ENCODE measurements around the gene EP400. TPM values are rescaled to one million over a fixed set of nuclear protein-coding genes. Genes with fewer than 3 reads are reported as not detected.
"Not testable (repeated sequence)": the region's sequence is repeated elsewhere in the genome, so short reads cannot be mapped to it uniquely, and the experiment has no call there.

EP400 gene
- total RNA-seq, 1 donor from 2014 or later, result 43.1 TPM

DNA sequence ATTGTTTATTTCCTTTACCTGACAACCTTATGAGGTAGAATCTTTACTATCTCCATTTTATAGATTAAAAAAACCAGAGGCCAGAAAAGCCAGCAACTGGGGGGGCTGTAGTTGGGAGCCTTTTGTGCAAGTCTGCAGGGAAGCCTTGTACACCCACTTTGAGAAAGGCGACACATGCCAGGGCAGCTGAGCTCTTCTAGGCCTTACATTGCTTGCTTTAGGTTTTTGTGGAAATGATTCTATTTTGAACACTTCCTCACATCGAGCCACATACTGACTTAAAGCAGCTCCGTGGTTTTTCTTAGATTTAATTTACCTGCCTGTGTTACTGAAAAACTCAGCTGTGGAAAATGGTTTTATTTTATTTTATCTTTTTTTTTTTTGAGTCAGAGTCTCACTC is 34.6 kb downstream of the EP400 start:
- DNase-seq (ENCODE audit: extremely low read depth, low read depth, low spot score), result no peak

DNA sequence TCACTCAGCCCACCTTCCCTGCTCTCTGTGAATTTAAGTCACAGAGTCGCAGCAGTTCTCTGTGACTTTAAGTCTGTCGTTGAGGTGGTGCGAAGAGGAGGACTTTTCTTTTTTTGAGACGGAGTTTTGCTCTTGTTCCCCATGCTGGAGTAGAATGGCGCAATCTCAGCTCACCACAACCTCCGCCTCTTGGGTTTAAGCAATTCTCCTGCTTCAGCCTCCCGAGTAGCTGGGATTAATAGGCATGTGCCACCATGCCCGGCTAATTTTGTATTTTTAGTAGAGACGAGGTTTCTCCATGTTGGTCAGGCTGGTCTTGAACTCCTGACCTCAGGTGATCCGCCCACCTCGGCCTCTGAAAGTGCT is 35.8 kb downstream of the EP400 start:
- DNase-seq (ENCODE audit: extremely low read depth, low read depth, low spot score), result not testable (repeated sequence)

DNA sequence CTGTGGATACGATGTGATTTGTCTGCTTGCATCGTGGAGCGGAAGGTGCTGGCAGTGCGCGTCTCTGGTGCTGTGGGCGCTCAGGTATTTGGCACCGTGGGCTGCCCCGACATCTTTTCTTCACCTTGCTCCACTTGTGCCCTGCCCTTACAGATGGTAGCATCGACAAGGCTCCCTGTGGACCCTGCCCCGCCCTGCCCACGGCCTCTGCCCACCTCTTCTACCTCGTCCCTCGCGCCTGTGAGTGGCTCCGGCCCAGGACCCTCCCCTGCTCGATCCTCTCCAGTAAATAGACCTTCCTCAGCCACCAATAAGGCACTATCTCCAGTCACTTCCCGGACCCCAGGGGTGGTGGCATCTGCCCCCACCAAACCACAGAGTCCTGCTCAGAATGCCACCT is 36.6 kb downstream of the EP400 start:
- DNase-seq (ENCODE audit: extremely low read depth, low read depth, low spot score), result no peak

DNA sequence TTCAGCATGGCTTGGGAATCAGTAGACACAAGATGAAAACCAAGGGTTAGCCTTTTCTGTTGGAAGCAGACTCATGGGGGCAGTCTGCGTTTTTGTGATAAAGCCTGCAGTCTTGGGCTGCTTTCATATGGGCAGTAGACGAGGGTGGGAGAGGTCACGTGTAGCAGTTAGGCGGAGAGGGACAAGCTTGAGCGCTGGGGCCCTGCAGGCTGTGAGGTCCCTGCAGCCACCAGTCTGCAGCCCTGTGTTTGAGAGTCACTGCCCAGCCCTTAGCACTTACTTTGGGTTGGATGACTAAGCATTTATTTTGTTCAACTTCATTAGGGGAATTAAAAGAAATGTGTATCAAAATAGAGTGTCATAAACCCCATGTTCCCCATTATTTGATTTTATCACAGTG is 37.2 kb downstream of the EP400 start:
- no peak for DNase-seq (ENCODE audit: extremely low read depth, low read depth, low spot score)

DNA sequence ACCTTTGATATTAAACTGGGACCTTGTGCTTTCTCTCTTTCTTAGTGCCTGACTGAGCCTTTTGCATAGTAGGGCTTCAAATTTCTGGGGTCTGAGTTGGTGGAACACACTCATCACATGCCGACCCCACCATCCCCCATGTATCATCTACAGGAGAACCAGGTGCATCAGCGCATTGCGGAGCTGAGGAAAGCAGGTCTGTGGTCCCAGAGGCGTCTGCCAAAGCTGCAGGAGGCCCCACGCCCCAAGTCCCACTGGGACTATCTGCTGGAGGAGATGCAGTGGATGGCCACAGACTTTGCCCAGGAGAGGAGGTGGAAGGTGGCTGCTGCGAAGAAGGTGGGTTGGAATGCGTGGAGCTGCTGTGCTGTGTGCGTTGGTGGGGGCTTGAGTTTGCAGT is 37.8 kb downstream of the EP400 start:
- no peak for DNase-seq (ENCODE audit: extremely low read depth, low read depth, low spot score)

DNA sequence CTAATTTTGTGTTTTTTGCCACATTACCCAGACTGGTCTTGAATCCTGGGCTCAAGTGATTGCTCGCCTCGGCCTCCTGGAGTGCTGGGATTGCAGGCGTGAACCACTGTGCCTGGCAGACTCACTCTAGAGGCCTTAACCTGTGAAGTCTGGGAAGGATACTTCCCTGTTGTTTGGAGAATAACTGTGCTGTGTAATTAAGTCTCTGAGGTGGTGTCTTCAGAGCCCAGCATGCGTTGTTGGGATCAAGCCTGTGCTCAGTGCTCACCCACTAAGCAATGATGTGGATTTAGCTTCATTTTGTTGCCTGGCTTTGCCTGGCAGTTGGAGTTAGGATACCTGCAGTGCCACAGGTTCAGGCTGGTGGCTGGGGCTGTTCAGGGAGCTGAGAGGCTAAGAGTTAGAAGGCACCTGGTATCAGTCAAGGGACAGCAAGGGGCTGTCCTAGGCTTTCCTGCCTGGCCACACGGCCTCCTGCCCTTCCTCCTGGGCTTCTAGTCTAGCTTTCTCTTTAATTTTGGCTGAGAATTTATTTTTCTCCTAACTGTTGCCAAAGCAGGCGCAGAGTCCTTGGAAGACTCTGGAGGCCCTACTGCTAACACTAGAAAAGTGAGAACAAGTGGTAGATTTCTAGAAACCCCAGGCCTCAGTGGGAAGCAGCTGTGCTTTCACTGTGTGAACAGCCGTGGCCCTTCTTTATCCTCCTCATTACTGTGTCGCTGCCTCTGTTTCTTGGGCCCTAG is 38.5 kb downstream of the EP400 start:
- no peak for DNase-seq (ENCODE audit: extremely low read depth, low read depth, low spot score)

DNA sequence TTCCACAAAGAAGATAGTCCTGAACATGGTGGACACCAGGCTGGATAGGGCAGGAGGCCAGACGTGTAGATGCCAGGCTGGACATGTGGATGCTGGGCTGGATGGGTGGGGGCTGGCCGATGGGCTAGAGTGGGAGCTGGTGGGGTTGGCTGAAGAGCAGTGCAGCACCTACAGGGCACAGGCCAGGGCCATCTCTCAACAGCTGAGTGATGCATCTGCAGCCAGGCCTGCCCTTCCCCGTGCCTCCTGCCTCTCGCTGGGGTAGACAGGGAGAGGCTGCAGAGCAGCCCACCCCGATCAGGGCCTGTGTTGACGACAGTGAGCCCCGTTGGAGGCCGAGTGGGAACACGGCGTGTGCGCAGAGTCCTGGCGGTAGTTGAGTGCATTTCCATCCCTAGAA is 39.3 kb downstream of the EP400 start:
- DNase-seq (ENCODE audit: extremely low read depth, low read depth, low spot score), result no peak

DNA sequence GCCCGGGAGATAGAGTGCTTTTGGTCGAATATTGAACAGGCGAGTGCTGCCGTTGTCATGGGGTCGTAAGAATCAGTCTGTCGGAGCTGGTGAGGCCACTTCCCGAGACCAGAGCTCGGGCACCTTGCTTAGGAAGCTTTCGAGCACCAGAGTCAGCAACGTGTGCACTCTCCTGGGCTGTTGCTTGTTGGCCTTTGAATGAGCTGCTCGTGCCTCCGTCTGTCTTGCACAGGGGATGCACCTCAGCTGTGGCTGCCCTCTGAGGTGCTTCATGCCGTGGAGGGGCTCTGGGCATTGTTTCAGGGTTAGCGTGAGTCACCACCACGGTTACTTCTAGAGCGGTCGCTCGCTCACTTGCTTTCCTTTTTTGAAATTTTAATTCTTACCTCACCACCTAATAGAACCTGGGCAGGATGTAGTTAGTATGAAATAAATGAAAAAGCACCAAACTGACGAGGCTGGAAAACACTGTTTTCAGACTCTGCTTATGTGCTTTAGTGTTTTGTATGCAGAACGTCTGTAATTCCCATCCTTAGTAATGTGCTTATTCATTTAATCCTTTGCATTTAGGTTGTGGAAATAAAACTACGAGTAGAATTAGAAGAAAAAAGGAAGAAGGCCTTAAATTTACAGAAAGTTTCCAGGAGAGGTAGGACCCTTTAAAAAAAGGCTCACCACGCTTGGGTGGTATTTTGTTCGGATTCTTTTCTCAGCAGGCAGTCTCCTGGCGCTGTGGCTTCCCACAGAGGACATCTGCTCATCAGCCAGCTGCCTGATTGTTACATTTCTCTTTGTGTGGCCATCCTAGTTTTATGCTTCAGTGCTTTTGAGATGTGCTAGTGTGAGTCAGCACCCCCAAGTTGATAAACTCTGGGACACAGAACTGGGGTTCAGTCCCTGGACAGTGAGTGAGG is 40.6 kb downstream of the EP400 start:
- DNase-seq (ENCODE audit: extremely low read depth, low read depth, low spot score), result no peak

DNA sequence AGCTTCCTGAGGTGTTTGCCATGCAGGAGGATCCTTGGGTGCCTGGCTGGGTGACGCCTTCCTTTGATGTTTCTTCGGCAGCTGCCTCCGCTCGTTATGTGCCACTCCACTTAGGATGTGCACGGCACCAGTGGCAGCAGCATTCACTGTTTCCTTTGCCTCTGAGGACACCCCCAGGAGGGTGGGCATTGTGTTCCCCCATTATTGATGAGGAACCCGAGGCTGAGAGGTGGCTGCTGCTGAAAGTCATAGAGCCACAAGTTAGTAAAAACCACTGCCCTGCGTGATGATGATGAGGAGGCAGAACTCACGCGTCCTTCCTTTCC is 41.2 kb downstream of the EP400 start:
- no peak for DNase-seq (ENCODE audit: extremely low read depth, low read depth, low spot score)

DNA sequence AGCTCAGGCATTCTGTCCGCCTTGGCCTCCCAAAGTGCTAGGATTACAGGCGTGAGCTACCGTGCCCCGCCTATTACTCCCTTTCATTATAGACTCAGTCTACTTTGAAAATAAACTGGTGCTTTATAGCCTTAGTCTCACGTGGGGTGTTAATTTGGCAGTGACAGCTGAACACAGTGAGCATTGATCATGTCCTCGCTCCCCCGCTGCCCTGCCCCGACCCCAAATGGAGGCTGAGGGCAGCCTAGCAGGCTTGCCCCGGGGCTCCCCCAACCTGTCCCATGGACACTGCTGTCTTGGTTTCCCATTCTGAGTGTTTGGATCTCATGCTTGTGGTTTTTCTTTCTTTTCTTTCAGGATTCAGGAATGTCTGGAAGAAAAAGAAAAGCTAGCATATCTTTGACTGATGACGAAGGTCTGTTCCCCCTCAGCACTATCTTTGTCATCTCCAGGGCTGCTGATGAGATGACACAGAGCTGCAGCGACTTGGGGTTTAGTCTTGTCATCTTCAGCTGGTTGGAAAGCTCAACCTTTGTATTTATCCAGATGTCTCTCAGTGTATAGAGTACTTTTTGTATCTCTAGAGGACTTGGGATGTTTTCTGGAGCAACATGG is 42.2 kb downstream of the EP400 start:
- DNase-seq (ENCODE audit: extremely low read depth, low read depth, low spot score), result no peak

DNA sequence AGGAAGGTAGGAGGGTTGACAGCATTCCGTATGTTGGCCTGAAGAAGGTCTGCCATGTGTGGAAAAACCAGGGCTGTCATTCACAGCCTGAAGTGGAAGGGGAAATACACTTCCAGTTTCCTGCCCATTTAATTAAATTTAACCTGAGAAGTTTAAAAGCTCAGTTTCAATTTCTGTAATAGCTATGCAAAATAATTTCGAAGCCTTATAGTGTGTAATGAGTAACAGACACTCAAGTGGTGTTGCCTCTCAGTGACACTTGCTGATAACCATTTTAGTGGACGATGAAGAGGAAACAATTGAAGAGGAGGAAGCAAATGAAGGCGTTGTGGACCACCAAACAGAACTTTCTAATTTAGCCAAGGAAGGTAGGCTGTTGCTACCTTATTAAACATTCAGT is 44.8 kb downstream of the EP400 start:
- no peak for DNase-seq (ENCODE audit: extremely low read depth, low read depth, low spot score)

DNA sequence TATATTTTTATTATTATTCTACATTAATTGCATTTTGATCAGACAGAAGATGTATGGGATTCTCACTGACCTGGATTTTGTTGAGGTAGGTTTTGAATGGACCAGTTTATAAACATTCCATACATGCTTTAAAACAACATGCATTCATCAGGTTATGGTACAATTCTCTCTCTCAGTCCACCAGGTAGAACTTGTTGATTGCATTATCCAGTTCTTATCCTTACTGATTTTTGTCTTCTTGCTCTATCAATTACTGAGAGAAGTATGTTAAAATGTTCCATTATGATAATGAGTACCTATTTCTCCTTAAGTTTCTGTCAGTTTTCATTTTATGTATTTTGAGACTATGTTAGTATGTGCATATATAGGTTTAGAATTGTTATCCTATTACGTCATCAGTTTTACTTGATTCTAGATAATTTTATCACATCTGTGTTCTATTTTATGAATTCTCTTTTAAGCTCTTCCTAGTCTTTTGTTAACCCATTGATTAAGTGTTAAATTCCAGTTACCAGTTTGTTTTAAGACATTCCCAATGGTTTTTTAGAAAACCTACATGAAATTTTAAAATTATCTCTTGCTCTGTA is 50.6 kb downstream of the EP400 start:
- DNase-seq (ENCODE audit: extremely low read depth, low read depth, low spot score), result no peak

DNA sequence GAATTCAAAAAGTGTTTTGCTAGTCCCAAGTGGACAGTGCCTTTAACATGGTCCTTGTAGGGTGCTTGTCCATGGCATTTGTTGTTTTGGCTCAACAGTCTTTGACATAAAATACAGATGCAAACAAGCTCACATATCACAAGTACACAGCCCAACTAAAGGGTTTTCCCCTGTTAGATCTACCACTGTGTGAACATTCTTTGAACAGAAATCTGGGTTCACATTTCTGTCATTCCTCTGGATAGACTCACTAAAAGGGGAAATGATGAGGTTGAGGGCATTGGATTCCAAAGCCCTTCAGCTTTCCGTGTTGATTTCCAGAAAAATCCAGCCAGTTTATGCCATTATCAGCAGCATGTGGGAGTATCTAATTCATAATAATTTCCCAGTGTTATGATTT is 54.1 kb downstream of the EP400 start:
- DNase-seq (ENCODE audit: extremely low read depth, low read depth, low spot score), result peak; percentile 41

DNA sequence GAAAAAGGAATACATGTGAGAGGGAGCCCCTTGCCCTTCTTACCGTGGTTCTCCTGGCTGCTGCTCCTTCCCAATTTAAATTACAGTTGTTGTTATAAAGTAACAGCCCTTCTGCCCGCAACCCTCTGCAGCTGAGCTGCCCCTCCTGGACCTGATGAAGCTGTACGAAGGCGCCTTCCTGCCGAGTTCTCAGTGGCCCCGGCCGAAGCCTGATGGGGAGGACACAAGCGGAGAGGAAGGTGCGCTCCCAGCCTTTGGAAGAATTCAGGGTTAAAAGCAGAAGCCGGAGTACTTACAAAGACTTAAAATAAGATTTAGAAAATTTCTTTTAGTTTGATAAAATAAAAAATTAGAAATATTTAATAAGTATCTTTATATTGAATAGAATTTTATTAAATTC is 55.2 kb downstream of the EP400 start:
- DNase-seq (ENCODE audit: extremely low read depth, low read depth, low spot score), result no peak

DNA sequence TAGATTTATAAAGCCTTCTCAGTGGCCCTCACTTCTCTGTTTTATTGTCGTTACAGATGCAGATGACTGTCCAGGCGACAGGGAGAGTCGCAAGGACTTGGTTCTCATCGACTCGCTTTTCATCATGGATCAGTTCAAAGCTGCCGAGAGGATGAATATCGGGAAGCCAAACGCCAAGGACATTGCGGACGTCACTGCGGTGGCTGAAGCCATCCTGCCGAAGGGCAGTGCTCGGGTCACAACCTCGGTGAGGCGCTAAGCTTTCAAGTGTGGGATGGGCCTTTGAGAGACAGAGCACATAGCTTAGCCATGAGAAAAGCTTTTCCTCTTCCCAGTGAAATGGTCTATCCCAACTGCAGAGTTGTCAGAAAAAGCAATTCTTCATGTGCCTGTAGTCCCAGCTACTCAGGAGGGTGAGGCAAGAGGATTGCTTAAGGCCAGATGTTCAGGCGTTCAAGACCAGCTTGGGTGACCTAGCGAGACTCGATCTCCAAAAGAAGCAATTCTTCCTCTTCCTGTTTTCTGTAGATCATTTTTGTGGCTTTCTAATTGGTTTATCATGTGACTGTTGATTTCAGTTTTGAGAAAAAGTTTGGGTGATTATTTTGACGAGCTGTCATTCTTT is 56.4 kb downstream of the EP400 start:
- DNase-seq (ENCODE audit: extremely low read depth, low read depth, low spot score), result no peak

DNA sequence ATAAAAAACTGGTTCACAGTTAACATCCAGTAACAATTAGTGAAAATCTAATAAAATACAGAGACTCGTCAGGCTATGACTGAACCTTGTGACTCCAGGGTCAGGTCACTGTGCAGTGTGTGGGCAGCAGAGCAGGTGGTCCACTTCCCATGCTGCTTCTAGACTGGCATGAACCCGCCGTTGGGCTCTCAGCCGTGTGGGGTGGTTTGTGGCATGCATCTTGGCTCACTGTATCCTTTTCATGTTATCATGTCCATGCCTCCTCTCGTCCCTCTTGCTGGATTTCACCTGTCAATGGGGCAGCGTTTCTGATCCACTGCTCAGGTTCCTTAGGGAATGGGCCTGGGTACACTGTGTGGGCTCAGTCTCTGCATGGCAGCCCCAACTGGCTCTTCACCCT is 57.3 kb downstream of the EP400 start:
- DNase-seq (ENCODE audit: extremely low read depth, low read depth, low spot score), result no peak

DNA sequence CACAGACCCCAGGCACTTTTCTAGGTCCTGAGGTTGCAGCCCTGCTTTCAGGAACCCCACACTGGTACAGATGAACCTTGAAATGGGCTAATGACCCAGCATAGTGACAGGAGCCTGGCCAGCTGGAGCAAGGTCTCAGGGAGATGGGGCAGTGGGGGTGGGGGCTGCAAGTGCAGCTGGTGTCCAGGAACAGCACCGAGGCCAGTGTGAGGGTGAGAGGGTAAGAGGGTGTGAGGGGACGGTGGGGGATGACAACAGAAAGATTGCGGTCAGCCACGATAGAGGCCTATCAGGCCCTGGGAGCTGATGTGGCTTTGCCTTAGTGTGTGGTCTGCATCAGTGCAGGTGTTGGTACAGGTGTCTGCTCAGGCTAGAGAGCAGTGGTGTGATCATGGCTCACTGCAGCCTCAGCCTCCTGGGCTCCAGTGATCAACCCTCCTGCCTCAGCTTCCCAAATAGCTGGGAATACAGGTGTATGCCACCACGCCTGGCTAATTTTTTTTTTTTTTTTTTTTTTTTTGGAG is 59.7 kb downstream of the EP400 start:
- no peak for DNase-seq (ENCODE audit: extremely low read depth, low read depth, low spot score)

DNA sequence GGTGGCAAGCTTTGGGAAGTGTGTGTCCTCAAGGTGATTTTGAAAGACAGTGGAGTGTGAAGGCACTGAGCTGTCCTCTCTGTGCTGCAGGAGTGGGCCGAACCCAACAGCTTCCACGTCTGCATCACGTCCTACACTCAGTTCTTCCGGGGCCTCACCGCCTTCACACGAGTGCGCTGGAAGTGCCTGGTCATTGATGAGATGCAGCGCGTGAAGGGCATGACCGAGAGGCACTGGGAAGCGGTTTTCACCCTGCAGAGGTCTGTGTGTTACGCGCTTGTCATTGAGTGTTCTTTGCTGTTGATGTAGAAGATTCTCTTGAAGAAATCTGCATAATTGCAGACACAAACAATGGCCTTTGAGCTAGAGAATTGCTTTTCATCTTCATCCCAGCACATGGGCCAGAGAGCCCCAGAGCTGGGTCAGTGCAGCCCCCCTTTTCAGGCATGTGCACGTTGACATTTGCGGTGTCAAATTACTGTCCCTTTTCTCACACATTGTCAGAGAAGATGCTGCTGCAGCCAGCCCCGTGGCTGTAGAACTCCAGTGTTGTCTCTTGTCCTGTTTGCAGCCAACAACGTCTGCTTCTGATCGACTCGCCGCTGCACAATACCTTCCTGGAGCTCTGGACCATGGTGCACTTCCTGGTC is 63.3 kb downstream of the EP400 start:
- no peak for DNase-seq (ENCODE audit: extremely low read depth, low read depth, low spot score)

DNA sequence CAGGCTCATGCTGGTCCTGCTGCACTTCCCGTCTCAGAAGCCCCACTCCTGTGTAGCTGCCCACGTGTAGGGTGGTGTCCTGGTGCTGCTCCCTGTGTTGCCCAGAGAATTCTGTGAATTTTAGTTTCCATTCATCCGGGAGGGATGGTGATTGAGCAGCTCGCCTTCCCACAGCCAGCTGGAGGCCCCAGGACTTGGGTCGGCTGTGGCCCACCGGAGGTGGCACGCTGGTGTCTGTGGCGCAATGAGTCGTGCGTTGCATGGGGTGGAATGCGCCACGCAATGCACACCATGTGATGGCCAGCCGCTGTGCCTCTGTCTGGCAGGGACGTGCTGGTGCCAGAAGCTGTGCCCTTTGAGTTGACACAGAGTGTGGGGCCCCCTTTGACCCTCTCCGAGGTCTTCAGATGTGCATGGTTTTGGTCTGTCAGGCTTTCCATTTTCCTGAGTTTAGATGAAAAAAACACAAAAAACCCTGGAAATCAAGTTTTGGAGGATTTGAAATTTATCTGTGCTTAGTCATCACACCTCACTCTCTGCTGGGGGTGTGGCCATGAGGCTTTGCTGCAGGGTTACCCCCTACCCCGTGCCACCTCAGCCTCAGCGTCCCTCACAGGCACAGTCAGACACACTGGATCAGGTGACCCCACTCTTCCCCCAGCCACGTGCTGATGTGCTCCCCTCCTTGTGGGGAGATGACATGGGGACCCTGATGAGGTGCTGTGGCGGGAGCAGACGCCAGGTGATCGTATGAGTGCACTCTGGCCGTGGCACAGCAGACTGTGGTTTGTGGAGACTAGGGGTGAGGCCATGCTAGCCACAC is 64.6 kb downstream of the EP400 start:
- DNase-seq (ENCODE audit: extremely low read depth, low read depth, low spot score), result no peak

DNA sequence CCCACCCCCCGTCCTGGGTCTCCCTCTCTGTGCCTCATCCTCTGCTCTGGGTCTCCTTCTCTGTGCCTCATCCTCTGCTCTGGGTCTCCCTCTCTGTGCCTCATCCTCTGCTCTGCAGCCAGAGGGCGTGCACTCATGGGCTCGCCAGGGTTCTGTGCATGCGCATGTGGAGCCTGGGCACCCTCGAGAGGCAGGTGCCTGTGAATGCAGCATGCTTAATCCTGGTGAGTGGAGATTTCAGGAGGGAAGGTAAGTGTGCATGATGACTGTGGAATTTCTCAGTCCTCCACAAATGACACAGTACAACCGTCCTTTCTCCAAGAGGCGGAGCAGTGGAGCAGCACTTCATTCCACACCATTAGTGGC is 65.2 kb downstream of the EP400 start:
- no peak for DNase-seq (ENCODE audit: extremely low read depth, low read depth, low spot score)

Data from glomerular endothelial cell (primary cell).